ENCODE data around the gene CEP55.

The CEP55 gene

DNA sequence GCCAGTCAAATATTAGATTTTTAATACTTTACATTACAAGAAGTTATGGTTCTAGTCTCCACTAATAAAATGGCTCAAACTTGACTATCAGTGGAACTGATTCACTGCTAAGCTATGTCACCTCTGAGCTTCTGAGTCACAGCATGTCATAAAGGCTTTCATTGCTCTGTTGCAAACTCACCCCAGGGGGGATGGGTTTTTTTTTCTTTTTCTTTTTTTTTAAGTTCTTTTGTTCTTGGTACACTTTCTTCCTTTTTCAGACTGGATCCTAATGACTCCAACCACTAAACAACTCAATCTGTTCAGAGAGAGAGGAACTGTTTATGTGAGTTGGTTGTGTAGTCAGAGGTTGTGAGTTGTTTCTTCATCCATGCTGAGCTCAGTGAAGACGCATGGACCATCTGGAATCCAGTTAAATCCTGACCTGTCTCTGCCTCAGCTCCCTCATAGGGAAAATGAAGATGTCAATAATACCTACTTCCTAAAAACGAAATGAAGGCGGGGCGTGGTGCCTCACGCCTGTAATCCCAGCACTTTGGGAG lies 25.2 kb upstream of the CEP55 start:
- no peak for DNase-seq

DNA sequence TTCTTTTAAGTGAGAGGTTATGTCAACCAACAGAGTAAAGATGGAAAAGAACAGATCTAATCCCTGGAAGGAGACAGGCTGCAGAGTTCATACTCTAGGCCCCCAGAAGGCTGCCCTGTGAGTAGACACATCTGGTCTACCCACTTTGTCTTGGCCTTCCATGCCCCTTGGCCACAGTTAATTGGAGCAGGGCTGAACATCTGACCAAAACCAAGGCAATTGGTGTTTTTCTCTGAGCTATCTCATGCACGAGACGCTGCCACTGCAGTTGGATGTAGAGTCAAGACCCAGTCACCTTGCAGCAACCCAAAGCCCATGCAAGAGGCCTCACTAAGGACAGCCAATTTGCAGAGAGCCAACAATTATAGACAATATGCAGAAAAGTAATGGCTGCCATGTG lies 23.3 kb upstream of the CEP55 start:
- no peak for DNase-seq

DNA sequence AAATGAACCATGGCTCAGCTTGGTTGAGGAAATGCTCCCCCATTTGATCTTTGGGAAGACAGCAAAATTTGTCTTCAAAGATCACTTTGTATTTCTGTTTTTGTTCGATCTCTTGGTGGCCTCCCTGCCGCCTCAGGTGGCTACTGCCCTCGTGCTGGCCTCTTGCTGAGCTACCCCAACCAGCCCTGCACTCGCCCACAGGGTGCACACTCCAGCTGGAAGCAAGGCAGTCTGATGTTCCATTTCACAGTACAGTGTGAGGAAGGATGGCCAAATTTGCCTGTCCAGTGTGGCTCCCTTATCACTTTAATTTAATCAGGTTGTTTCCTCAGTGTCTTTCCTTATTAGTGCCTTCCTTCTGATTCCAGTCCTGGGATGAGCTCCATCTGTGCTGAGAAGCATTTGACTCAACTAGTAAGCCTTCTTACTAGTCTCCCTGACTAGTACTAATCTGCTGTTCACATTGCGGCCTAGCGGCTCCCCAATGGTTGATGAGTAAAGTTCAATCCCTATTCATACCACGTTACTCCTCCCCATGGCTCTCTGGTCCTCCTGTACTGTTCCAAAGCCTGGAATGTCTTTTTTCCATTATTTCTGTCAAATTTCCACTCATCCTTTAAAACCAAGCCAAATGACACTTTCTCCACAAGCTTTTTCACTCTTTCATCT lies 22.5 kb upstream of the CEP55 start:
- DNase-seq: no peak

DNA sequence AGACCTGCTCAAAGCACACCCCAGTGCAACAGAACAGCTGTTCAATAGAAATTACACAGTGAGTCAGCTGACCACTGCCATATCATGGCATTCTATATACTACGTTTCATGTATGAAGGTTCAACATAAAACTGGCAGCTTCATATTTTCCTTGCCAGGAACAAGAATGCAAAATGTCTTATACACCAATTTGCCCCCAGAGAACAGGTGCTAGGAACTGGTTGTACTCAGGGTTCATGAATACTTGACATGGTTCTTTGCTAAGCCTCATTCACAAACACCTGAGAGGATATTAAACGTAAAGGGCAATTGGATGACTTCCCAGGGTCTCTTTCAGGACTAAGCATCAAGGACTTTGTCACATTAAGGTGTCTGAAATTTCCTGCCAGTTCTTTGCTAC lies 21.2 kb upstream of the CEP55 start:
- no peak for DNase-seq

DNA sequence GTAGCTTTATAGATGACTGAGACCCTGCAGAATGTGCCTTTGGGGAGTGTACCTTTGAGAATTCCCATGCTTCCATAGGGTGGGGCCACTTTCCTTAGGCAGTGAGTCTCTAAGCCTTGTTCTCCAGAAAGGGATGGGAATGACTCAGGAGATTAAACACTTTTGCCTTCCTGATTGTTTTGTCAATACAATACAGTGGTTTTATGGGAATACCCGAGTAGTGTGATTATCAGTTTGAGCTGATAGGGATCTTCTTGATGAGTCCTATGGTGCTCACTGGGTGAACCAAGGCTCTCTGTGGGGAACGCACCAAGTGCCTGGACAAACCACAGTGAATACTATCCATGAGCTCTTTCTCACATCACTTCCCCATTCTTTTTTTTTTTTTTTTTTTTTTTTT lies 20.5 kb upstream of the CEP55 start:
- no peak for DNase-seq

DNA sequence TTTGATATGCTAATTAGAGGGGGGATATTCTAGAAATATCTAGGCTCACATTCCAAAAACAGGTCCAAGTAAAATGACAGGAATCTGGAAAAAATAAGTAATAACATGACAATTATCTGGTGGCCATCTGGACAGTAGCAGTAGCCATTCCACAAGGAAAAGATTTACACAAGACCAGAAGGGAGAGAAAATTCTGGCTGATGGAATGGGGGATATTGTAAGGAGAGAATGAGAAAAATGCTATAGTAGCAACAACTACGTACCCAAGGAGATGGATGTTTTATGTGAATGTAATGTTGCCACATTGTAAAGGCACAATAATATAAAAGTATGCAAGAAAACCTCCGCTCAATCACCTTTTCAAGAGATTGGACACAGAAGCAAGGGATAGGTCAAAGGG lies 19.7 kb upstream of the CEP55 start:
- no peak for DNase-seq

DNA sequence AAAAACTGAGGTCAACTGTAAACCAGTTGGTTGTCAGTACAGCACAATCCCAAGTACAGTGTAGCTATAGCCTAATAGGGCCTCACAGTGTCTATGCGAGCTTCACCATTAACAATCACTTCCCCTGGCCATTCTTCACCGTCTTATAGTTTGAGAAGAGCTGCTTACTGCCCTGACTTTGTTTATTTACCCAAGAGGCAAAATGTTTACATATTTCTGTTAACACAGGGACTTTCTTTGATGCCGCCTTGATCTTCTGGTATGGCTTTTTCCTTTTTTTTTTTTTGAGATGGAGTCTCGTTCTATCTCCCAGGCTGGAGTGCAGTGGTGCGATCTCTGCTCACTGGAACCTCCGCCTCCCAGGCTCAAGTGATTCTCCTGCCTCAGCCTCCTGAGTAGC lies 17.5 kb upstream of the CEP55 start:
- no peak for DNase-seq

DNA sequence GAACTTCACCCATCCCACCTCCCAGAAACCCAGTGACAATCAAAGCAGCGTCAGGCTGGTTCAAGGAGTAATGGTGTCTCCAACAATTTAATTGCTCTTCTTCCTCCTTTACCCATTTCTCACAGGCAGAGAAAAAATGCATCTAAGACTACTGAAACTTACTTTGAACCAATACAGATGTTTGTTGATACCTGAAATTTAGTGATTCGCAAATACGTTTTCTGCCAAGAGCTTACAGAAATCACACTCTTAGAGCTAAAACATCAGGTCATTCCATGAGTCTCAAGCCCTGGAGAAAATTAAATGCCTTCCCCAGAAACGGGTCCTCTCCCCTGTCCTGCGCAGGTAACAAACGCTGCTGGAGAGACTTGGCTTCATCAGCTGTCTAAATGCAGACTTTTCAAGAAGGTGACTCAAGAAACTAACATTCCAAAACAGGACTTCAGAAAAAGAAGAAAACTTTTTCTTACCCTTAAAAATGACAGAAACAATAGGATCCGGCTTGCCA lies 14.7 kb upstream of the CEP55 start:
- DNase-seq: no peak

DNA sequence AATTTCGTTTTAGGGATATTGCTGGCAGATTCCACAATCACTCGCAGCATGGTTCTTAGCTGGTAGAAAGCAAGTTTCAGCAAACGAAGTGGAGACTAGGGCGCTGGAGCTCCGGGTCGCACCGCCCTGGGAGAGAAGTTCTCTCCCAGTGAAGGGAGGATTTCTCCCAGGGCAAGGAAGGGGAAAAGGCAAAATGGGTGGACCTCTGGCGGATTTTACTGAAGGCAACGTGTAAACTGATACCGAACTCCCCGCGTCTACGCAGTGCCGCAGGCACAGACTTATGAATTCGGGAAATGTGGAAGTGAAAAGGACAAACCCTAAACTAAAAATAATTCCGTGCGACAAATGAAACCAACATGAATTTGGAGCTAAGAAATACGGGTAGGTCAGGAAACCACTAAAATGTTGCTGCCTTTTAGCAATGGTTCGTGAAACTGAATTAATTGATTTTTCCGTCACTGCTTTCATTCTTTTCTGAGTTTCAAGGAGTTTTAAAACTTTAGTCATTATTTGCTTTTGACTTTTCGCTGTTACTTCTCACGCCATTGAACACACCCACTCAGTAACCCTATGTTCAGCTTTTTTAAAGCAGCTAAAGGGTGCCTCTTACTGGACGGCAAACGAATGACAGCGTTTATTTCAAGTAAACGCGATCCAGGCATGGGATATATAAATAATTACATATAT lies 14.1 kb upstream of the CEP55 start, which contains the start of gene MYOF:
MYOF (minus strand) TSS at position 190 of the 690 bp plus-strand sequence; CDS start at position 50, 140 bp downstream.
- DNase-seq: peak; percentile 25 to 55

DNA sequence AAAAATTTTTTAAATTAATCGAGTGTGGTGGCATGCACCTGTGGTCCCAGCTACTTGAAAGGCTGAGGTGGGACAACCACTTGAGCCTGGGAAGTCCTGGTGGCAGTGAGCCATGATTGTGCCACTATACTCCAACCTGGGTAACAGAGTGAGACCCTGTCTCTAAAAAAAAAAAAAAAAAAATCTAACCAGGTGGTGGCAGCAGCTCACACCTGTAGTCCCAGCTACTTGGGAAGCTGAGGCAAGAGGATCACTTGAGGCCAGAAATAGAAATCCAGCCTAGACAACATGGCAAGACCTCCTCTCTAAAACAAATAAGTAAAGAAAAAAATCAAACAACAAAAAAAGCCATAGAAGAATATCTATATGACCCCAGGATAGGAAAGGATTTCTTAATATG lies 10.7 kb upstream of the CEP55 start:
- DNase-seq: no peak

DNA sequence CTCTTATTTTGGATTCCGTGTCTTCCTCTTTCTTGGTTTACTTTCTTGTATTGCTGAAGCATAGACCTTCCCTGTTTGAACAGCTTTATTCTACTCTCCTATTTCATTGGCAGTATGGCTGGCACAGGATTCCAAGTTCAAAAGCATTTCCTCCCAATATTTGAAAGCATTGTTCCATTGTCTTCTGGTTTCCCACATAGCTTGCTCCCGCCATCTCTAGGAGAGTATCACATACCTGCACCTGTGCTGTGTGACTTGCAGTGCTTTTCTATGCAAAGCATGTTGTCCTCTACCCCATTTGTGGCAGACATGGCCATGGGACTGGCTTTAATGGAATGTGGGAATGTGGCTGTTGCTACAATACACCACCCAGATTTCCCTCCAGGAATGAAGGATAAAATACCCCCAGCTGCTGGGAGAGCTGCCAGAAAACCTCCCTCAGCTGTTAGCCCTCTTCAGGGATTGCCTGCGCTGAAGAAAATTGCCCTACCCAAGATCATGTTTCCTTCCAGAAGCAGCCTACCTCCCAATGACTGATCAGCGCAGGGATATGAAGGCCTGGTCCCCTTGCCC lies 7.4 kb upstream of the CEP55 start:
- DNase-seq: no peak

DNA sequence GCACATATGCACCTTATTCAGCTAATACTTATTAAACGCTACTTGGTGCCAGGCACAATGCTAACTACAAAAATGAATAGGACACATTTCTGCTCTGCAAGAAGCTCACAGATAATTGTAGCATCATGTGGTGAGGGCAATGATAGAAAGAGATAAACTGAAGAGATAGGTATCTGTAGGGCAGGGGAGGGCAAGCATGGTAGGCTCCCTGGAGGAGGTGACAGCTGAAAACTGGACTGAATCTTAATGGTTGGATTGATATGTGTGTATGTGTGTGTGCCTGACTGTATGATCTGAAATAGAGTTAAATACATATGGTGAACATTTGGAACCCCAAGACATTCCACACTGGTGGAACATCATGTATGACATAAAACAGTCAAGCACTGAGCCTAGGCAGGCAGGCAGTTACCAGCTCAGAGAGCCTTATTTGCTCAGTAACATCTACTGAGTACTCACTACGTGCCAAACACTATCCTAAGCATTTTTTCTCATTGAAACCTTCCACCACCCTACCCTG lies 4.8 kb upstream of the CEP55 start:
- DNase-seq: no peak

DNA sequence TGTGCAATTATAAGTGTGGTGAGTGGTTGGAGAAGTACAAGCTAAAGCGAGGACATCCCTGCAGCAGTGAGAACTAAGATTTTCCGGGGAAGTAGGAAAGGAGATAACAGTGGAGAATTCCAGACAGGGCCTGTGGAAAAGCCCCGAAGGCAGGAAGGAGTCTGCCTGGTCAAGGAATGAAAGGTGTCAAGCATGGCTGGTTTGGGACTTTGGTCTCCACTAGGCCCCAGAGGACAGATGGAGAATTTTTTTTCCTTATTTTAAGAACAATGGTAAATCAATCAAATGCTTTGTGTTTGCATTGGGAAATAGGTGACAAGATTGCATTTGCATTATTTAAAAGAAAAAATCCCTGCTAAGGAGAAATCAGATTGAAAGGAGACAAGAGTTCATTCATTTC lies 3.2 kb upstream of the CEP55 start:
- DNase-seq: no peak

DNA sequence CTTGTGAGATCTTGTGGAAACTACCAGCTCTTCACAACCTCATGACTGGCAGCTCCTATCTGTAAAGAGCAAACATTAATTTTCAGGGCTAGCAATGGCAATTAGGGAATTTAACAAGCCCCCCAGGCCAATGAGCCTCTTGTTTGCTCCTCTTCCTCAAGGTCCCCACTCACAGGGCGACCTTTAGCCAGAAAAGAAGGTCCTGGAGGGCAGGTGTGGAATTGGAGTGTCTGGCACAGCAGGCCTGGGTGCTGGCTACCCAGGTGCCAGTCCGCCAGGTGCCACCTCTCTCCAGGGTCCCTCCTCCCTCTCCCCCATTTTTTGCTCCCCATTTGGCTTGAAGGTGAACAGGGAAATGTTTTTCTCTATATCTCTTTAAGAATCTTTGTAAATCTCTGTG lies 1.9 kb upstream of the CEP55 start:
- DNase-seq: no peak

DNA sequence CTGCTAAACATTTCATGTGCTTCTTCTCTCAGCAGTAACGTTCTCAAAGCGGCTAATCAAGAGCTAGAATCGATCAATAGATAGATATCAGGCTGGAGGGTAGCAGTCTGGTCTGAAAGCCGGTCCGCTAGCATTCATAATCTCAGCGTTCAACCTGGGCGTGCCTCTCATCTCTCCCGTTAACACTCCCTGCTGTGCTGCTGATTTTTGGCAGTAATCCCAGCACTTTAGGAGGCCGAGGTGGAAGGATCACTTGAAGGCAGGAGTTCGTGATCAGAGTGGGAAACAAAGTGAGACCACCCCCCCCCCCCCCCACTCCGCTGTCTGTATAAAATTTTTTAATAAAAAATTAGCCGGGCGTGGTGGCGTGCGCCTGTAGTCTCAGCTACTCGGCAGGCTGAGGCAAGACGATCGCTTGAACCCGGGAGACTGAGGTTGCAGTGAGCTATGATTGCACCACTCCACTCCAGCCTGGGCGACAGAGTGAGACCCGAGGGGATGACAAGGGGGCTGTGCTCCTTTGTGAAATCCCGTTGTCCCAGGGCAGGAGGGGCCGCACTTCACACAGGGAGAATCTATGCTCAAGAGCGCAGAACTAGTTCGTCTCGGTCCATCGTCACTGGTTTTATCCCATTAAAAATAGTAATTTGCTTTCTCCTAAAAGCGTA lies 624 bp upstream of the CEP55 start:
- peak; percentile 56 to 74 for DNase-seq

DNA sequence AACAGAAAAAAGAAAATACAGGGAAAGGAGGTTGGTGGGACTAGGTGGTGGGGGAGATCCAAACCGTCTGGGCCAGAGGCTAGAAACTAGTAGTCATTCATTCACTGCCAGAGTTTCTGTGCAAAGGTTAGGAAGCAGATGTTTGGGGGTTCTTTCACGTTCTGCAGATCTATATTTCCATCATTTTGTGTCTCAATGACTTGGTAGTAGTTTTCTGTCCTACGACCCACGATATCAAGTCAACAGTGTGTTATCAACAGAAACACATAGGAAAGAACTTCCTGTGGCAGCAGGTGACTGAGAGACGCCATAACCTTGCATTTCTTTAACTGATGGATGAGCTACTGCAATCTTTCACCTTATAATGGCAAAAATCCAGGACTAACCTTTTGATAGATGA lies 1.8 kb downstream of the CEP55 start:
- DNase-seq: no peak

DNA sequence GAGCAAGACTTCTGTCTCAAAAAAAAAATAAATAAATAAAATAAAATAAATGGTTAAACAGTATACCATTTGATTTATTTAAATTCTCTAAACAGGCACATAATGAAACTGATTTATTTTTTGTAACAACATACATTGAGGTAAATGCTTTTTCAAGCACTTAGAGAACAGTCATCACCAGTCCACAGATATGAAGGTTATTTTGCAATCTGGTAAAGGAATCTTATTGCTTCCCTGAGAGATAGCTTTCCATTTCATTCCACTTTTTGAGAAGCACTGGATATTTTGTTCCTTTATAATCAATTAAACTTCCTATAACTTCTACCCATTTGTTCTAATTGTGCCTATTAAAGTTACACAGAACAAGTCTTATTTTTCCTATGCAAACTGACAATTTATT lies 5.2 kb downstream of the CEP55 start:
- DNase-seq: no peak

DNA sequence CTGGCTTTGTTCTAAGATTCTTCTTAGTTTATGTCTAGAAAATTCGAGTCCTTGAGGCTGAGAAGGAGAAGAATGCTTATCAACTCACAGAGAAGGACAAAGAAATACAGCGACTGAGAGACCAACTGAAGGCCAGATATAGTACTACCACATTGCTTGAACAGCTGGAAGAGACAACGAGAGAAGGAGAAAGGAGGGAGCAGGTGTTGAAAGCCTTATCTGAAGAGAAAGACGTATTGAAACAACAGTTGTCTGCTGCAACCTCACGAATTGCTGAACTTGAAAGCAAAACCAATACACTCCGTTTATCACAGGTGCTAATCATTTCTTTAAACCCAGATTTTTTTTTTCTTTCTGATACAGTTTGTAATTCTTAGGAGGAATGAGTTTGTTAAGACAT lies 6.7 kb downstream of the CEP55 start:
- DNase-seq: no peak

DNA sequence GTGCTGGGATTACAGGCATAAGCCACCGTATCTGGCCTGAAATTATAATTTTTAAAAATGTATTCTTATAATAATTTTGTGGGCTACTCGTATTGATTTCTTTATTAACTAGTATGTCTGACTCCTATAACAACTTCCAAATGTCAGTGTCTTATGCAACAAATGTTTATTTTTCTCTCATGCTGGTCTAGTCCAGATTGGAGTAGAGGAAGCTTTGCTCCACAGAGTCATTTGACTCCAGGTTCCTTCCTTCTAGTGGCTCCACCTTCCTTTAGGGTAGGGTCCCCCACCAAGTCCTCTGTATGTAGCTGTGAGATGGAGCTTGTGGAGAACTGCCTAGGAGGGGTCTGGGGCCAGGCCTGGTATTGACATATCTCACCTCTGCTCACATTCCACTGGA lies 8.7 kb downstream of the CEP55 start:
- DNase-seq: no peak

DNA sequence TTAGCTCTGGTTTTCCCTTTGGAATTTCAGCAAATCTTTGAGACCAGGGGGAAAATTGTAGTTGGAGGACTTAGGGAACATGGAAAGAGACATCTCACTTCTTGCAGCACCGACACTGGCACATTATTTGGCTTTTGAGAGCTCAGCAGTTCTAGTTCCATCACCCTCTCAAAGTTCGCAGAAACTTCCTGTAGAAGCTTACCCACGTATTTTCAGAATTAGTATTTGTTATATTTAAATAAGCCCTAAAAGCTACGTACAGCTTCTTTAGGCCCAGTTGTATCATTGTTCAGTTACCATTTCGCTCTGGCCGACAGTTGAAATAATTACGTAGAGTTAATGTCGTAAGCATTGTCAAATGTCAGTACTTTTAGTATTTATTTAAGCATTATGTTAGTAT lies 13.4 kb downstream of the CEP55 start:
- no peak for DNase-seq

DNA sequence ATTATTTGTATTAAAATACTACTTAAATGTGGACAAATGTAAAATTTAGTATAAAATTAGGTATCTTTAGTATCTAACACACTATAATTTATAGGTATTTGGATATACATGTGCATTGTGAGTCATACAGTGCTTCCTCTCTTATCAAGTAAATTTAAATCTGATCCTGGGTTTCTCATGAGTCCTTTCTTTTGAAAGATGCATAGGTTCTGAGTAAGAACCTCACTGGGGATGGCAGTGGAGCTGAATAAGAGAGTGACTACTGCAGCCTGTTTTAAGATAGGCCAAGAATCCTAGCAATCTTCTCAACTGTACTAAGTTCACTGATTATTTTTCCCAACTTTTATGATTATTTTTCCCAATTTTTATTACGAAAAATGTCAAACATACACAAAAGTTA lies 16.2 kb downstream of the CEP55 start:
- no peak for DNase-seq

DNA sequence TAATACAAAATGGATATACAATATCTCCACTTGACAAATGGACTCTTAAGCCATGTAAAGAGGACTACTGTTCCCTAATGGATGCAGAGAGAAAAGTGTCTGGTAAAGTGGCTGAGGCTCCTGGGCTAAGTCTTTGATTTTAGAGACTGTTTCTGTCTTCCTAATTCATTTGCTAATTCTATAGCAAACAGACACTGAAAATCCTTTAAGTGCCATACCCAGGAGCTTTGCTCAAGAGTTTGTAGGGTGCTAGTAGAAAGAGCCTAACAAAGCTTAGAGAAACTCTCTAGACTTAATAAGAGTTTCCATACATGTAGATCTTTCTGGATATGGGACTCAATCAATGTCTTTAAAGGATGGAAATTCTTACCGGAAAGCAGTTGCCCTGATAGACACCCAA lies 16.7 kb downstream of the CEP55 start:
- no peak for DNase-seq

DNA sequence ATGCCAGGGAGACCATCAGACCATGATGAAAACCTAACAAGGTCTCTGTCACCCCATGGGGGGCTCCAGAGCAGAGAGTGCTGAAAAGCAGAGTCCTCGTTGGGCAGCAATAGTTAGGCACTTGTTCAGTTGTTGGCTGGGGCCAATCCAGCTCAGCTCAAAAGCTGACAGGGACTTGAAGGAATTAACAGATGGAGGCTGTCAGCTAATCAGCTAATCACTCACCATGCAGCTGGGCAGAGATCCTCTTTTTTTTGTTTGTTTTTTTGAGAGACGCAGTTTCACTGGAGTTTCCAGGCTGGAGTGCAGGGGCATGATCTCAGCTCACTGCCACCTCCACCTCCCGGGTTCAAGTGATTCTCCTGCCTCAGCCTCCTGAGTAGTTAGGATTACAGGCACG lies 18.1 kb downstream of the CEP55 start:
- DNase-seq: no peak

Data from SHP77 (cell line).